Suprapubic skin (tissue), 4 donors: ENCODE results near the gene ITGA8.
"Not testable (repeated sequence)": the region's sequence is repeated elsewhere in the genome, so short reads cannot be mapped to it uniquely, and the experiment has no call there.

Experiments used
- EP300 ChIP-seq: sonication (generic); formaldehyde crosslinking; IDR thresholded peaks from one replicate; pipeline ENCODE4 v1.6.1; 2017; ENCODE audit warnings: antibody characterized with exemption
- POLR2A ChIP-seq, 2 donors: fragments of 450-650 bp; IDR thresholded peaks; one replicate each; pipeline ENCODE4 v1.6.1; 2017; ENCODE audit warnings: antibody characterized with exemption in 2 of 2, mild to moderate bottlenecking in 2 of 2, moderate library complexity in 2 of 2
- POLR2AphosphoS5 ChIP-seq, 3 donors: sonication (generic); formaldehyde crosslinking; IDR thresholded peaks; one replicate each; pipeline ENCODE4 v1.6.1; 2017; ENCODE audit warnings: antibody characterized with exemption in 3 of 3
- TF ChIP-seq, protein P1 (sequence below), 2 donors: fragments of 200-600 bp in 1 of 2; fragments of 450-650 bp in 1 of 2; sonication (generic) in 1 of 2; IDR thresholded peaks; one replicate each; pipeline ENCODE4 v1.5.1; 2016 to 2019; ENCODE audit warnings: antibody characterized with exemption in 2 of 2, mild to moderate bottlenecking in 1 of 2, moderate library complexity in 1 of 2

DNA sequence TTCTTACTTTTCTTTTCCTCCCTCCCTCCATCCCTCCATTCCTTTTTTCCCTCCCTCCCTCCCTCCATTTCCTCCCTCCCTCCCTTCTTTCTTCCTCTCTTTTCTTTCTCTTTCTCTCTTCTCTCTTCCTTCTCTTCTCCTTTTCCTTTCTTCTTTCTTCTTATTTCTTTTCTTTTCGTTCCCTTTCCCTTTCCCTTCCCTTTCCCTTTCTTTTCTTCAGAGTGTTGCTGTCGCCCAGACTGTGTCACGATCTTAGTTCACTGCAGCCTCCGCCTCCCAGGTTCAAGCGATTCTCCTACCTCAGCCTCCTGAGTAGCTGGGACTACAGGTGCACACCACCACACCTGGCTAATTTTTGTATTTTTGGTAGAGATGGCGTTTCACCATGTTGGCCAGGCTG lies 42.5 kb upstream of the ITGA8 start:
- TF ChIP-seq, protein P1, sequence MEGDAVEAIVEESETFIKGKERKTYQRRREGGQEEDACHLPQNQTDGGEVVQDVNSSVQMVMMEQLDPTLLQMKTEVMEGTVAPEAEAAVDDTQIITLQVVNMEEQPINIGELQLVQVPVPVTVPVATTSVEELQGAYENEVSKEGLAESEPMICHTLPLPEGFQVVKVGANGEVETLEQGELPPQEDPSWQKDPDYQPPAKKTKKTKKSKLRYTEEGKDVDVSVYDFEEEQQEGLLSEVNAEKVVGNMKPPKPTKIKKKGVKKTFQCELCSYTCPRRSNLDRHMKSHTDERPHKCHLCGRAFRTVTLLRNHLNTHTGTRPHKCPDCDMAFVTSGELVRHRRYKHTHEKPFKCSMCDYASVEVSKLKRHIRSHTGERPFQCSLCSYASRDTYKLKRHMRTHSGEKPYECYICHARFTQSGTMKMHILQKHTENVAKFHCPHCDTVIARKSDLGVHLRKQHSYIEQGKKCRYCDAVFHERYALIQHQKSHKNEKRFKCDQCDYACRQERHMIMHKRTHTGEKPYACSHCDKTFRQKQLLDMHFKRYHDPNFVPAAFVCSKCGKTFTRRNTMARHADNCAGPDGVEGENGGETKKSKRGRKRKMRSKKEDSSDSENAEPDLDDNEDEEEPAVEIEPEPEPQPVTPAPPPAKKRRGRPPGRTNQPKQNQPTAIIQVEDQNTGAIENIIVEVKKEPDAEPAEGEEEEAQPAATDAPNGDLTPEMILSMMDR (IDR thresholded peaks at IDR 0.05): not testable (repeated sequence)
- not testable (repeated sequence) for TF ChIP-seq EP300; POLR2A (IDR thresholded peaks at IDR 0.05); POLR2AphosphoS5 (IDR thresholded peaks at IDR 0.05)
